22Rv1 (cell line): ENCODE results near the gene ANKS1A.

ENCODE experiments used
- H3K27ac ChIP-seq: fragments of 450-650 bp; 2 replicates; pipeline ENCODE4 v1.5.1; 2017
- ZFX ChIP-seq: fragments of 450-650 bp; IDR thresholded peaks from 2 replicates; pipeline ENCODE4 v1.6.1; 2017; ENCODE audit warnings: antibody characterized with exemption, borderline replicate concordance
- TF ChIP-seq, protein P1 (sequence below): fragments of 450-650 bp; IDR thresholded peaks from 2 replicates; pipeline ENCODE4 v1.5.1; 2017; ENCODE audit warnings: mild to moderate bottlenecking

The ANKS1A gene

DNA sequence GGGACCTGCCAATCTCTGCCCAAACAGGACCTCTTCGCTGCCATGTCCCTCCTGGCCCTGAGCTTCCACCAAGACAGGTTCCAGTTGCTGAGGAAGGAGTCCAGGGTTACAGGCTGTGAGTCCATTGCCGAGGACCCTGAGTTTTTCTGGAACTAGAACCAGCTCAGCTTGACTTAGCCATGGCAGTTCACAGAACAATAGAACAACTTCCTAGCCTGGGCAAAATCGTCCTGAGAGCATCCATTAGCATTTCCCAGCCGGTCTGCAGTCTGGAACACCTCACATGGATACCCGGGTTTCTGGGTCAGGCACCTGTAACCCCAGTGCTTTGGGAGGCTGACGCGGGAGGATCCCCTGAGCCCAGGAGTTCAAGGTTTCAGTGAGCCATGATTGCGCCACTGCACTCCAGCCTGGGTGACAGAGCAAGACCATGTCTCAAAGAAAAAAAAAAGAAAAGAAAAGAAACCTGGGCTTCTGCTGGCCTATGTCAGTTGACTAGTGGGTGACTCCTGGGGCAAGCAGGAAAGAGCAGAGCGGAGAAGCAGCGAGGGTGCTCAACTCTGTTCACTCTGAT lies 161.8 kb downstream of the ANKS1A start:
- H3K27ac ChIP-seq: no peak overlapping the region
- TF ChIP-seq, protein P1, sequence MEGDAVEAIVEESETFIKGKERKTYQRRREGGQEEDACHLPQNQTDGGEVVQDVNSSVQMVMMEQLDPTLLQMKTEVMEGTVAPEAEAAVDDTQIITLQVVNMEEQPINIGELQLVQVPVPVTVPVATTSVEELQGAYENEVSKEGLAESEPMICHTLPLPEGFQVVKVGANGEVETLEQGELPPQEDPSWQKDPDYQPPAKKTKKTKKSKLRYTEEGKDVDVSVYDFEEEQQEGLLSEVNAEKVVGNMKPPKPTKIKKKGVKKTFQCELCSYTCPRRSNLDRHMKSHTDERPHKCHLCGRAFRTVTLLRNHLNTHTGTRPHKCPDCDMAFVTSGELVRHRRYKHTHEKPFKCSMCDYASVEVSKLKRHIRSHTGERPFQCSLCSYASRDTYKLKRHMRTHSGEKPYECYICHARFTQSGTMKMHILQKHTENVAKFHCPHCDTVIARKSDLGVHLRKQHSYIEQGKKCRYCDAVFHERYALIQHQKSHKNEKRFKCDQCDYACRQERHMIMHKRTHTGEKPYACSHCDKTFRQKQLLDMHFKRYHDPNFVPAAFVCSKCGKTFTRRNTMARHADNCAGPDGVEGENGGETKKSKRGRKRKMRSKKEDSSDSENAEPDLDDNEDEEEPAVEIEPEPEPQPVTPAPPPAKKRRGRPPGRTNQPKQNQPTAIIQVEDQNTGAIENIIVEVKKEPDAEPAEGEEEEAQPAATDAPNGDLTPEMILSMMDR: no peak
- TF ChIP-seq ZFX: no peak

GRCh38 chr6:35051396-35051795 lies 162.3 kb downstream of the ANKS1A start:
- no peak overlapping the region for H3K27ac ChIP-seq
- TF ChIP-seq ZFX: no peak
- TF ChIP-seq, protein P1: no peak

DNA sequence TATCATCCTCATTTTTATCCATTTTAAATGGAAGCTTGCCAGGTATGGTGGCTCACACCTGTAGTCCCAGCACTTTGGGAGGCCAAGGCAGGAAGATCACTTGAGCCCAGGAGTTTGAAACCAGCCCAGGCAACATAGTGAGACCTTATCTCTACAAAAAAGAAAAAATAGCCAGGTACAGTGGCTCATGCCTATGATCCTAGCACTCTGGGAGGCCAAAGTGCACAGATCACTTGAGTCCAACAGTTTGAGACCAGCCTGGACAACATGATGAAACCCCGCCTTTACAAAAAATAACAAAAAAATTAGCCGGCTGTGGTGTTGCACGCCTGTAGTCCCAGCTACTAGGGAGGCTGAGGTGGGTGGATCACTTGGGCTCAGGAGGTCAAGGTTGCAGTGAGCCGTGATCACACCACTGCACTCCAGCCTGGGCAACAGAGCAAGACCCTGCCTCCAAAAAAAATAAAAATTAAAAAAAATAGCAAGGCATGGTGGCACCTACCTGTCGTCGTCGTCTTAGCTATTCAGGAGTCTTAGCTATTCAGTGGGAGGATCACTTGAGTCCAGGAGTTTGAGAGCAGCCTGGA lies 163.0 kb downstream of the ANKS1A start:
- no peak overlapping the region for H3K27ac ChIP-seq
- TF ChIP-seq, protein P1: no peak
- no peak for TF ChIP-seq ZFX

DNA sequence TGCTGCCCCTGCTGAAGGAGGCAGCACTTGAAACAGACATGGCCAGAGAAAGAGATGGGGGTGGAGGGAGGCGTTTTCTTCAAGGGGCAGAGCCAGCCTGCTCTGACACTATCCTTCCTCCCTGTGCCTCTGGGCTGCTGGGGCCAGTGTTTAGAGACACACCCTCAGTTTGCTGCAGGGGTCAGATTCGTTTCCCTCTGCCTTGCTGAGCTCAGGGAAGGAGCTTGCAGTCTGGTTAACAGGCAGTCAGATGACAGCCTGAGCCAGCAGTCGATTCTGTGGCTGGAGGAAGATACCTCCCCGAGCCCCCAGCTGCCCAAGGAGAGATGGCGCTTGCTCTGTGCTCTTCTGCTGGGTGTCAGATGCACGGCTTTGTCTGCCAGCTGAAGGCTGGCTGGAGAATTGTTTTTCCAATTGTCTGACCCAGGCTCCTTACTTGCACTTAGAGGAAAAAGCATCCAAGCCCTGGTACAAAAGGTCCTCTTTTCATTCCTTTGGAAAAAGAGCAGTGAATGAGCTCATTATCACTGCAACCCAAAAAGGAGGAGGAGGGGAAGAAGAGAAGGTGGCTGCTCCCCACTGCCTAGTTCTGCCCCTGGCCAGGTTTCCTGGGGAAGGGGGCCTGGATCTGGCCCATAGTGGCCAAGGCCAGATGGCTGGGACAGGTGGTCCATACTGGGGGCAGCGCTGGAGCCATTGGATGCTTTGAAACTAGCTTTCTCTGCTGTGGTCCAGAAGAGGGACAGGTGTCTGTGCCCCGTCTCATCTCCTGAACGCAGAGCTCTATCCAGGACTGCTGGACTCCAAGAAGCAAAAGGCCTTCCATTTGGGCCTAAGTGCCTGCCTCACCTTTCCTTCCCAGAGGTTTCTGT lies 163.9 kb downstream of the ANKS1A start:
- H3K27ac ChIP-seq: no peak overlapping the region
- TF ChIP-seq ZFX: no peak
- TF ChIP-seq, protein P1: no peak

DNA sequence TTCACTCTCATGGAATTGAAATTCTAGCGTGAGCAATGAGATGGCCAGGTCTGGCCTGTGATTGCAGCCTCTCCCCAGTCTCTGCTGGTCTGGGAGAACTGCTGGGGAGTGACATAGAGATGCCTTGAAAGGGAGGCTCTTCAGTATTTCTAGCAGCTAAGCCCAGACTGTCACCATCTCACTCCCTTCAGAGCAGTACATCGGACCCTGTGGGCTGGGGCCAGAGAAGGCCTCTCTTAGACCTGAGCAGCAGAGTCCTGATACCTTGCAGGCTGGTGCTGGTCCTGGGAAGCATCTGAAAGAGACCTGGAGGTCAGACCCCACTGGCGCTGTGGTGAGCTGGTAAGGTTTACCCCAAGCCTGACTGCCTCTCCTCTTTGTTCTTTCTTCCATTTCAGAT lies 164.6 kb downstream of the ANKS1A start:
- H3K27ac ChIP-seq: no peak overlapping the region
- TF ChIP-seq, protein P1: no peak
- TF ChIP-seq ZFX: no peak

DNA sequence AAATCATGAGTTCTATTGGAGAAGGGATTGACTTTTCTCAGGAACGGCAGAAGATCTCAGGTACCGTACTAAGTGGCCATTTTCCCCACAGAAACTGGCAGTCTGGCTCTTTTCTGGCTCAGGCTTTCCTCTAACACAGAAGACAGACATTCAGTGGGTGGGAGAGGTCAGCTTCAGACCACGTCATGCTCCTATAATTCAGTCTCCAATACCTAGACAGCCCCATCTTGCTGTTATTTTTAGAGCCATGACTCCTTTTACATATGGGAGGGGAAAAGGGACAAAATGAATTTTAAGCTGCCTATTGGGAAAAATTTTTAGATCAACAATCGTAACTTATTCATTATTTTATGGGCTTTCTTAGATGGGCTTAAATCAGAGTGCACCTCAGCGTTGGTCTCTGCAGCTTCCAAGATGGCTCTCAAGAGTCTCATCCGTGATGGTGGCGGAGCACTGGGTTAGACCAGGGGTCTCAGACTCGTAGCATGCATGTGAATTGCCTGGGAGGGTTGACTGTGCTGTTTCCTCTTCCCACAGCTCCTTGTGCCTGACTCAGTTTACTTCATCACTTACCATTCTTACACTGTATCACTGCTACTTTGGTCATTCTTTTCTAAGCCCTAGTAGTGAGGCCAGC lies 165.2 kb downstream of the ANKS1A start:
- no peak overlapping the region for H3K27ac ChIP-seq
- TF ChIP-seq ZFX: no peak
- TF ChIP-seq, protein P1: no peak
